GM19324 (cell line): ENCODE measurements around the gene GLTPD2.

Experiments used
- ATAC-seq: cut with Tn5 transposase; IDR thresholded peaks from one replicate; pipeline ENCODE4 v1.9.1; 2021; ENCODE audit warnings: mild to moderate bottlenecking, moderate library complexity; ENCODE audit not compliant: unreplicated experiment, low FRiP score

GLTPD2 gene

GRCh38 chr17:4788807-4789700 is at the start of gene GLTPD2:
Gene GLTPD2, plus strand, starts transcription at chr17:4788964. Its CDS starts 48 bp downstream, at chr17:4789012.
- no peak for ATAC-seq

GRCh38 chr17:4739122-4740024 is 49.4 kb upstream of the GLTPD2 start, which contains the start of the genes CXCL16 and ZMYND15:
Gene CXCL16, minus strand, starts transcription at chr17:4739928. Its CDS starts 589 bp downstream, at chr17:4739339.
Gene ZMYND15, plus strand, starts transcription at chr17:4739833. Its CDS starts 716 bp downstream, at chr17:4740549.
- peak; percentile 50 for ATAC-seq

- no peak for ATAC-seq
These were observed 48.8 kb upstream of the GLTPD2 start for GRCh38 chr17:4740025-4740351.

GRCh38 chr17:4740584-4740983 is 48.2 kb upstream of the GLTPD2 start:
- no peak for ATAC-seq

GRCh38 chr17:4741544-4741943 is 47.2 kb upstream of the GLTPD2 start:
- ATAC-seq = no peak

- no peak for ATAC-seq
These were observed 46.6 kb upstream of the GLTPD2 start for GRCh38 chr17:4742133-4742532.

GRCh38 chr17:4742629-4743028 is 46.1 kb upstream of the GLTPD2 start:
- ATAC-seq = no peak

- no peak for ATAC-seq
These were observed 45.5 kb upstream of the GLTPD2 start for GRCh38 chr17:4743216-4743615.

GRCh38 chr17:4743898-4744297 is 44.9 kb upstream of the GLTPD2 start:
- no peak for ATAC-seq

- no peak for ATAC-seq
These were observed 43.5 kb upstream of the GLTPD2 start for GRCh38 chr17:4744999-4745969.

- ATAC-seq = no peak
These were observed 40.9 kb upstream of the GLTPD2 start for GRCh38 chr17:4747847-4748246.

- ATAC-seq = no peak
These were observed 40.1 kb upstream of the GLTPD2 start for GRCh38 chr17:4748686-4749085.

GRCh38 chr17:4750606-4751005 is 38.2 kb upstream of the GLTPD2 start:
- ATAC-seq = no peak

- no peak for ATAC-seq
These were observed 36.8 kb upstream of the GLTPD2 start for GRCh38 chr17:4751932-4752331.

GRCh38 chr17:4753392-4753791 is 35.4 kb upstream of the GLTPD2 start:
- no peak for ATAC-seq

- ATAC-seq = no peak
These were observed 29.0 kb upstream of the GLTPD2 start for GRCh38 chr17:4759776-4760236.

GRCh38 chr17:4764595-4764994 is 24.2 kb upstream of the GLTPD2 start:
- ATAC-seq = no peak

- ATAC-seq = no peak
These were observed 22.6 kb upstream of the GLTPD2 start for GRCh38 chr17:4766201-4766600.

GRCh38 chr17:4766723-4767122 is 22.0 kb upstream of the GLTPD2 start:
- no peak for ATAC-seq

GRCh38 chr17:4768298-4768697 is 20.5 kb upstream of the GLTPD2 start:
- ATAC-seq = no peak
